ENCODE data around the gene CCL16. TPM values are rescaled to one million over a fixed set of nuclear protein-coding genes. Genes with fewer than 3 reads are reported as not detected.

The CCL16 gene
- total RNA-seq, 1 donor from 2014 or later: 0.58 TPM

- no peaks in the 10 kb centered on the region for H3K27me3 ChIP-seq
- intact Hi-C loops (cut with DNase I): loop anchor here (10.0 kb wide), 1 partner anchor 176 kb away; no protein-coding TSS in a partner anchor
- no peak for TF ChIP-seq CTCF (IDR thresholded peaks at IDR 0.05)
- no peak overlapping the region for H3K4me3 ChIP-seq
- ATAC-seq: no peak
- no peak overlapping the region for H3K27ac ChIP-seq
- H3K36me3 ChIP-seq: no peaks in the 10 kb centered on the region
- no peak for DNase-seq
- H3K4me1 ChIP-seq: peaks cover 5% of the 10 kb centered on the region
- H3K9me3 ChIP-seq: no peaks in the 10 kb centered on the region
Observed at GRCh38 chr17:35968520-35969054, 12.7 kb downstream of the CCL16 start.

DNA sequence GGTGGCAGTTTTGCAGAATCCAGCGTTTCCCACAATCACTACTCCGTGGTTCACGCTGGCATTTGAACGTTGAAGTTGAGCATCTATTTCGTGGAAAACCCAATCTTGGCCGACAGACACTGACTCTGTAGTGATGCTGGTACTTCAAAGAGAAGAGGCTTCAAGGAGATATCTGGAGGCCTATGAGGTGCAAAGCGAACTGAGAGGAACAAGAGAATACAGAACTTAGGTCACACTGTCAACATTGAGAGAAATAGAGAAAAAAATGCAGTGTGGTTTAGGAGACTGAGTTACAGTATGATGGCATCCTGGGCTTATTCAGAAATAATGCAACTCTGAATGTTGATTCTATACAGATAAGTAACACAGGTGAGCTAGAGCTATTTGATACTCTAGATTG lies 16.0 kb downstream of the CCL16 start:
- ATAC-seq: no peak
- Histone ChIP-seq H3K4me3 (no peak overlapping the region), H3K27ac (no peak overlapping the region), H3K4me1 (peaks cover 5% of the 10 kb centered on the region), H3K36me3 (no peaks in the 10 kb centered on the region), H3K9me3 (no peaks in the 10 kb centered on the region), H3K27me3 (peaks cover 9% of the 10 kb centered on the region)
- TF ChIP-seq CTCF (IDR thresholded peaks at IDR 0.05): no peak
- DNase-seq: no peak
- intact Hi-C loops (cut with DNase I): loop anchor here (10.0 kb wide), 1 partner anchor 180 kb away; no protein-coding TSS in a partner anchor

DNA sequence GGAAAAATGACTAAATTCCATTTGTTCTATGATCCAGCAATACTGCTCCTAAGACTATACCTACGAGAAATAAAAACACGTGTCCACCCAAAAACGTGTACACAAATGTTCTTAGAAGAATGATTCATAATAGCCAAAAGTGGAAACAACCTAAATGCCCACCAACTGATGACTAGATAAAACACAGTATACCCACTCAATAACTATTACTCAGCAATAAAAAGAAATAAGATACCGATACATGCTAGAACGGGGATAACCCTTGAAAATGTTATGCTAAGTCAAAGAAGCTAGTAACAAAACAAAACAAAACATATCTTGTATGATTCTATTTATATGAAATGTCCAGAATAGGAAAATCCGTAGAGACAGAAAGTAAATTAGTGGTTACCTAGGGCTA lies 17.6 kb downstream of the CCL16 start:
- no peak for DNase-seq
- Histone ChIP-seq H3K9me3 (no peaks in the 10 kb centered on the region), H3K36me3 (no peaks in the 10 kb centered on the region), H3K4me3 (no peak overlapping the region), H3K27ac (no peak overlapping the region), H3K4me1 (no peaks in the 10 kb centered on the region), H3K27me3 (peaks cover 10% of the 10 kb centered on the region)
- intact Hi-C loops (cut with DNase I): loop anchor here (10.0 kb wide), 1 partner anchor 181 kb away; no protein-coding TSS in a partner anchor
- ATAC-seq: no peak
- TF ChIP-seq CTCF (IDR thresholded peaks at IDR 0.05): no peak

- intact Hi-C loops (cut with DNase I): no loop called here
- Histone ChIP-seq H3K4me3 (no peak overlapping the region), H3K4me1 (no peaks in the 10 kb centered on the region), H3K27me3 (no peaks in the 10 kb centered on the region), H3K27ac (no peak overlapping the region), H3K36me3 (no peaks in the 10 kb centered on the region), H3K9me3 (no peaks in the 10 kb centered on the region)
- DNase-seq (no peak), ATAC-seq (no peak)
- no peak for TF ChIP-seq CTCF (IDR thresholded peaks at IDR 0.05)
Observed at GRCh38 chr17:35953720-35954119, 27.6 kb downstream of the CCL16 start.

DNA sequence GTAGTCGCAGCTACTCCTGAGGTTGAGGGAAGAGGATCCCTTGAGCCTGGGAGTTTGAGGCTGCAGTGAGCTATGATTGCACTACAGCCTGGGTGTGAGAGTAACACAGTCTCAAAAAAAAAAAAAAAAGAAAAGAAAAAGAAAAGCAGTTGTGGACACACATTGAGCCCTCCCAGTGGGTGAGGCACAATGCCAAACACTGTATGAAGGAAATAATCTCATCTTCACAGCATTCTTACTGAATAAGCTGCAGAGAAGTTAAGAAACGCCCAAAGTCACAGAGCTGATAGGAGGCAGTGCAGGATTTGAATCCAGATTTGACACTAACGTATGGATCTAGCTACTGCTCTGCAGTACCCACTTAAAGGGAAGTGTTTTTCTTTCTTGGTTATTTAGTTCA lies 31.9 kb downstream of the CCL16 start:
- no peak for DNase-seq
- no peaks in the 10 kb centered on the region for H3K36me3 ChIP-seq
- H3K27me3 ChIP-seq: no peaks in the 10 kb centered on the region
- H3K4me1 ChIP-seq: peaks cover 3% of the 10 kb centered on the region
- H3K4me3 ChIP-seq: no peak overlapping the region
- ATAC-seq: no peak
- H3K9me3 ChIP-seq: no peaks in the 10 kb centered on the region
- H3K27ac ChIP-seq: no peak overlapping the region
- TF ChIP-seq CTCF (IDR thresholded peaks at IDR 0.05): no peak
- intact Hi-C loops (cut with DNase I): no loop called here

- Histone ChIP-seq H3K4me3 (no peak overlapping the region), H3K27ac (no peak overlapping the region), H3K9me3 (no peaks in the 10 kb centered on the region), H3K36me3 (no peaks in the 10 kb centered on the region), H3K4me1 (peaks cover 3% of the 10 kb centered on the region), H3K27me3 (no peaks in the 10 kb centered on the region)
- DNase-seq (no peak), ATAC-seq (no peak)
- intact Hi-C loops (cut with DNase I): no loop called here
- TF ChIP-seq CTCF (IDR thresholded peaks at IDR 0.05): no peak
Observed at GRCh38 chr17:35948092-35948491, 33.2 kb downstream of the CCL16 start.

Measured in upper lobe of right lung (tissue), 1 donor.